ENCODE data around the gene SPATA7.

SPATA7 gene

GRCh38 chr14:88417594-88417993 lies 32.1 kb downstream of the SPATA7 start:
- TF ChIP-seq EZH2 (IDR thresholded peaks at IDR 0.05; ENCODE audit: borderline replicate concordance, low read depth, low read length, severe bottlenecking) (no peak), CTCF (IDR thresholded peaks at IDR 0.05; ENCODE audit: borderline replicate concordance, extremely low read depth, low read length, poor library complexity, severe bottlenecking) (no peak)
- Histone ChIP-seq H4K20me1 (ENCODE audit: insufficient read depth, low read length) (no peaks in the 10 kb centered on the region), H3K9ac (ENCODE audit: low read depth, low read length) (no peak overlapping the region), H3K4me3 (ENCODE audit: low read depth in 1 of 2, low read length in 2 of 2) (no peak overlapping the region), H3K27ac (ENCODE audit: low read length) (no peak overlapping the region), H3K4me2 (ENCODE audit: insufficient read depth, low read length) (no peak overlapping the region), H3K4me1 (ENCODE audit: insufficient read depth, low read length) (no peaks in the 10 kb centered on the region), H2AFZ (ENCODE audit: low read depth, low read length) (no peak overlapping the region), H3K9me3 (ENCODE audit: insufficient read depth, low read length, severe bottlenecking) (peaks cover 20% of the 10 kb centered on the region), H3K79me2 (ENCODE audit: insufficient read depth, low read length) (no peaks in the 10 kb centered on the region), H3K36me3 (ENCODE audit: insufficient read depth, low read length) (peaks cover 5% of the 10 kb centered on the region; the same call in 1 of the 2 replicates), H3K27me3 (ENCODE audit: insufficient read depth, low read length, poor library complexity) (no peaks in the 10 kb centered on the region)
- no peak for ATAC-seq (ENCODE audit: insufficient read depth, low read depth)
- DNase-seq: no peak

DNA sequence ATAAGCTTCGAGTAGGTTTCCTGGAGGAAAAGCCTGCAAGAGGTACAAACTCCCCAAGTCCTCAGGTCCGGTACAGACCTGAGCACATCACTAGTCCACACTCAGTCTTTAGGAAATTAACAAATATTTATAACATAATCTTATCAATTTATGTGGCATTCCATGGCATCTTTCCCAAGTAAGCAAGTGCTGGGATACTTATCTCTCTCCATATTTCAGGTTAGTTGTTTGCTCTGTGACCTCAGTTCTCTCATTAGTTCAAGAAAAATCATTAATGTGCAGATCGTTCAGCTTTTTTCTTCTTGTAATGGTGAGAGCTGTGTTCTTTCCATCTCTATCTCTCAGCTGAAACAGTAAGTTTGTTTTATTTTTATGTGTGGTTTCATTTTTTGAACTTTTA lies 34.7 kb downstream of the SPATA7 start:
- H3K36me3 ChIP-seq (ENCODE audit: insufficient read depth, low read length): peaks cover 5% of the 10 kb centered on the region; the same call in 1 of the 2 replicates
- no peak for TF ChIP-seq CTCF (IDR thresholded peaks at IDR 0.05; ENCODE audit: borderline replicate concordance, extremely low read depth, low read length, poor library complexity, severe bottlenecking)
- no peak for TF ChIP-seq EZH2 (IDR thresholded peaks at IDR 0.05; ENCODE audit: borderline replicate concordance, low read depth, low read length, severe bottlenecking)
- no peaks in the 10 kb centered on the region for H3K4me1 ChIP-seq (ENCODE audit: insufficient read depth, low read length)
- no peaks in the 10 kb centered on the region for H3K79me2 ChIP-seq (ENCODE audit: insufficient read depth, low read length)
- no peak overlapping the region for H3K9ac ChIP-seq (ENCODE audit: low read depth, low read length)
- H4K20me1 ChIP-seq (ENCODE audit: insufficient read depth, low read length): no peaks in the 10 kb centered on the region
- H3K27ac ChIP-seq (ENCODE audit: low read length): no peak overlapping the region
- H3K4me2 ChIP-seq (ENCODE audit: insufficient read depth, low read length): no peak overlapping the region
- H3K9me3 ChIP-seq (ENCODE audit: insufficient read depth, low read length, severe bottlenecking): peaks cover 20% of the 10 kb centered on the region
- no peak overlapping the region for H2AFZ ChIP-seq (ENCODE audit: low read depth, low read length)
- no peak for DNase-seq
- no peak overlapping the region for H3K4me3 ChIP-seq (ENCODE audit: low read depth in 1 of 2, low read length in 2 of 2)
- H3K27me3 ChIP-seq (ENCODE audit: insufficient read depth, low read length, poor library complexity): no peaks in the 10 kb centered on the region
- ATAC-seq (ENCODE audit: insufficient read depth, low read depth): no peak

GRCh38 chr14:88421286-88421685 lies 35.8 kb downstream of the SPATA7 start:
- ATAC-seq (ENCODE audit: insufficient read depth, low read depth) (no peak), DNase-seq (no peak)
- peaks cover 15% of the 10 kb centered on the region for H3K9me3 ChIP-seq (ENCODE audit: insufficient read depth, low read length, severe bottlenecking)
- no peak overlapping the region for H3K4me3 ChIP-seq (ENCODE audit: low read depth in 1 of 2, low read length in 2 of 2)
- H3K27me3 ChIP-seq (ENCODE audit: insufficient read depth, low read length, poor library complexity): no peaks in the 10 kb centered on the region
- H2AFZ ChIP-seq (ENCODE audit: low read depth, low read length): no peak overlapping the region
- H3K27ac ChIP-seq (ENCODE audit: low read length): no peak overlapping the region
- no peaks in the 10 kb centered on the region for H3K4me1 ChIP-seq (ENCODE audit: insufficient read depth, low read length)
- no peak for TF ChIP-seq EZH2 (IDR thresholded peaks at IDR 0.05; ENCODE audit: borderline replicate concordance, low read depth, low read length, severe bottlenecking)
- no peak for TF ChIP-seq CTCF (IDR thresholded peaks at IDR 0.05; ENCODE audit: borderline replicate concordance, extremely low read depth, low read length, poor library complexity, severe bottlenecking)
- peaks cover 5% of the 10 kb centered on the region; the same call in 1 of the 2 replicates for H3K36me3 ChIP-seq (ENCODE audit: insufficient read depth, low read length)
- H3K79me2 ChIP-seq (ENCODE audit: insufficient read depth, low read length): no peaks in the 10 kb centered on the region
- H3K4me2 ChIP-seq (ENCODE audit: insufficient read depth, low read length): no peak overlapping the region
- H3K9ac ChIP-seq (ENCODE audit: low read depth, low read length): no peak overlapping the region
- H4K20me1 ChIP-seq (ENCODE audit: insufficient read depth, low read length): no peaks in the 10 kb centered on the region

- peaks cover 5% of the 10 kb centered on the region; the same call in 1 of the 2 replicates for H3K36me3 ChIP-seq (ENCODE audit: insufficient read depth, low read length)
- no peak for TF ChIP-seq EZH2 (IDR thresholded peaks at IDR 0.05; ENCODE audit: borderline replicate concordance, low read depth, low read length, severe bottlenecking)
- H4K20me1 ChIP-seq (ENCODE audit: insufficient read depth, low read length): no peaks in the 10 kb centered on the region
- H3K4me2 ChIP-seq (ENCODE audit: insufficient read depth, low read length): no peak overlapping the region
- ATAC-seq (ENCODE audit: insufficient read depth, low read depth) (no peak), DNase-seq (no peak)
- H2AFZ ChIP-seq (ENCODE audit: low read depth, low read length): no peak overlapping the region
- no peaks in the 10 kb centered on the region for H3K4me1 ChIP-seq (ENCODE audit: insufficient read depth, low read length)
- no peak overlapping the region for H3K27ac ChIP-seq (ENCODE audit: low read length)
- H3K4me3 ChIP-seq (ENCODE audit: low read depth in 1 of 2, low read length in 2 of 2): no peak overlapping the region
- H3K79me2 ChIP-seq (ENCODE audit: insufficient read depth, low read length): no peaks in the 10 kb centered on the region
- peaks cover 12% of the 10 kb centered on the region for H3K9me3 ChIP-seq (ENCODE audit: insufficient read depth, low read length, severe bottlenecking)
- no peak overlapping the region for H3K9ac ChIP-seq (ENCODE audit: low read depth, low read length)
- no peaks in the 10 kb centered on the region for H3K27me3 ChIP-seq (ENCODE audit: insufficient read depth, low read length, poor library complexity)
These were observed 36.6 kb downstream of the SPATA7 start for GRCh38 chr14:88422047-88422446.
